ENCODE results near the gene CANX.

Gene CANX

GRCh38 chr5:179777456-179777855 is 78.7 kb downstream of the CANX start:
- no peak for DNase-seq (ENCODE audit: low spot score)

- no peak for DNase-seq (ENCODE audit: low spot score)
Observed at GRCh38 chr5:179777909-179778308, 79.1 kb downstream of the CANX start.

- DNase-seq (ENCODE audit: low spot score) = no peak
Observed at GRCh38 chr5:179778591-179778990, 79.8 kb downstream of the CANX start.

GRCh38 chr5:179779826-179780225 is 81.1 kb downstream of the CANX start:
- DNase-seq (ENCODE audit: low spot score) = no peak

GRCh38 chr5:179780362-179780761 is 81.6 kb downstream of the CANX start:
- no peak for DNase-seq (ENCODE audit: low spot score)

Measured in Ammon's horn (tissue), 1 donor.